GM19240 (cell line): ENCODE measurements around the gene ENOX1.

ENCODE experiments used
- DNase-seq: peaks from one replicate; pipeline ENCODE4 v3.0.0; 2011; ENCODE audit warnings: low spot score; ENCODE audit not compliant: insufficient read length

Gene ENOX1

GRCh38 chr13:43291287-43292060 lies 495.3 kb downstream of the ENOX1 start:
- DNase-seq = no peak

DNA sequence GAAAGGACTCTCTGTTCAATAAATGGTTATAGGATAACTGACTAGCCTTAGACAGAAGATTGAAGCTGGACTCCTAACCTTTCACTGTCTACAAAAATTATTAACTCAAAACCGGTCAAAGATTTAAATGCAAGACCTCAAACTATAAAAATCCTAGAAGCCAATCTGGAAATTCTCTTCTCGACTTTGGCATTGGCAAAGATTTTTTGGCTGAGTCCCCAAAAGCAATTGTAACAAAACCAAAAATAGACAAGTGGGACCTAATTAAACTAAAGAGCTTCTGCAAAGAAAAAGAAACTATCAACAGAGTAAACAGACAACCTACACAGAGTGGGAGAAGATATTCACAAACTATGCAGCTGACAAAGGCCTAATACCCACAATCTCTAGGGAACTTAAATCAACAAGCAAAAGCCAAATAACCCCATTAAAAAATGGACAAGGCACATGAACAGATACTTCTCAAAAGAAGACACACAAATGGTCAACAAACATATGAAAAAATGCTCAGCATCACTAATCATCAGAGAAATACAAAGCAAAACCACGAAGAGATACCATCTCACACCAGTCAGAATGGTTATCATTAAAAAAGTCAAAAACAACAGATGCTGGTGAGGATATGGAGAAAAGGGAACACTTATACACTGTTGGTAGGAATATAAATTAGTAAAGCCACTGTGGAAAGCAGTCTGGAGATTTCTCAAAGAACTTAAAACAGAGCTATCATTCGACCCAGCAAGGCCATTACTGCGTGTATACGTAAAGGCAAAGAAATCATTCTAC lies 497.1 kb downstream of the ENOX1 start:
- DNase-seq = no peak

- no peak for DNase-seq
Observed at GRCh38 chr13:43286751-43287150, 500.0 kb downstream of the ENOX1 start.

DNA sequence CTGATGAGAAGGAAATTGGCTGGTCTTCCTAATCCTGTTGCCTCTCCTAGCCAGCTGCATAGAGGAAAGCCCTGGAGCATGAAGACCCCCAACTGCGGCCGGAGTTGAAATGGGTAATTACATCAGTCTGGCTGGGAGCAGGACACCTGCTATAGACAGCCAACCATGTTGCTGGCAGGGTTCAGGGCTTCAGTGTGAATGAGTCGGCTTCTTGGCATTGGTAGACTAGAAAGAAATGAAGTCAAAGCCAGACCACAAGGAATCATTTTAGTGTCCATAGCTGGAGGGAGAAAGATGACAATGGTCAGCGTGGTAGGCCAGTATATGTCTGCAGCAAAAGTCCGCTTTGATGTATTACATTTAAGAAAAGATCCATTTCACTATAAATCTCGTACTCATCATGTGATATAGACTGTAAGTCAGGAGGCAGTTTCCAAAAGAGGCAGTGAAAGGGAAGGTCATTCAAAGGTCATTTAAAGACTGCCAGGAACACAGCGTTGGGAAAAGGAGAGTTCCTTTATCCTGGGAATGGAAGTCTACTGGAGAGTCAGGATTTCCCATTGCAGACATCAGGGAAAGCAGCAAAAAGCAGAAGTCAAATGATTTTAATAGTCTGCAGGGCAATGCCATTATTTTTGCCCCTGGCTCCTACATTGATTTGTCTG lies 500.7 kb downstream of the ENOX1 start:
- no peak for DNase-seq

DNA sequence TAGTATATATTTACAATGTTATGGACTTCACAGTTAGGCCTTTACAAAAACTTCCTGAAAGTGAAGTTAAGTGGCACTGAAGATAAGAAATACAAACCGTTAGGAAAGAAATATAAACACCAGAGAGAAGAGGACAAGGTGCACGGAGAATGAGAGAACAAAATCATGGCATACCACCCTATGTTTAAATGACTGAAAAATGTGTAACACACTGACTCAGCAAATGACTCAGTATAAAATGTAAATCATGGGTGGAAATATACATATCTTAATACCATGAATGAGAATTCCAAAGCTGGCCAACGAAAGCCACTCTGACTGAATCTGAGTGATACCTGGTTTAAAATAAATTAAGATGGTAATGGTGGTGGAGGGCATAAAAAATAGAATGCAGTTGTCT lies 502.6 kb downstream of the ENOX1 start:
- no peak for DNase-seq

- no peak for DNase-seq
Observed at GRCh38 chr13:43279696-43280095, 507.1 kb downstream of the ENOX1 start.

- no peak for DNase-seq
Observed at GRCh38 chr13:43278127-43278526, 508.6 kb downstream of the ENOX1 start.

- no peak for DNase-seq
Observed at GRCh38 chr13:43277142-43277541, 509.6 kb downstream of the ENOX1 start.

GRCh38 chr13:43274881-43275280 lies 511.9 kb downstream of the ENOX1 start:
- no peak for DNase-seq

DNA sequence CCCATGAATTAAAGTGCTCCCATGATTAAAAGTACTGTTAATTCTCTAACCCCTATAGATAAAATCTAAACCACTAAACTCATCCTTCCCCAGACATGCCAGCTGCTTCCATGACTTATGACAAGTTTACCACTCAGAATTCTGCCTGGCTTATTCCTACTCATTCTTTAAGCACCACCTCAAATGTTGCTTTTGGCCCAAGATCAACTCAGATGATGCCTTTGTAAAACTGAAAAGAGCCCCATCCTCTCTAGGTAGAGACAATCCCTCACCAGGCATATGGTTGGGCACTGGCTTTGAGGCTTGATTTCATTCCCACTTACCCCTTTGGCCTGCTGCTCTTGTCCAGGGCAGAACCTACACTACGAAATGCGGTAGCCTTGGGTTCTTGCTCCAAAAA lies 513.4 kb downstream of the ENOX1 start:
- no peak for DNase-seq

- DNase-seq = no peak
Observed at GRCh38 chr13:43272851-43273250, 513.9 kb downstream of the ENOX1 start.

DNA sequence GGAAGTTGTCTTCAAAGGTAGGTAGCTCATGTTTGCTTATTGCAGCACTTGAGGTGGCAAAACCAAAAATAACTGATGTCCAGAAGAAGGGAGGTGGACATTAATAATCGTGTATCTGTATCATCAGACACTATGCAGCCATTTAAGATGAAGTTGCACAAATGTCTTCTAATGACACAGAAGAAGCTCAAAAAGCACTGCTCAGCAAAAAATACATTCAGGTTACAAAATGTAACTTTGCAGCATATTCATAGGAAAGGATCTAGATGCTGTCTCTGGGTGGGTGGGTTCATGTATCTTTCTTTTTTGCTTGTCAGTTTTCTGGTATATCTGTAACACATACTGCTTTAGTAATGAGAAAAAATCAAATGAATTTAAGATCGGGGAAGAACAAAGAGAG lies 515.6 kb downstream of the ENOX1 start:
- no peak for DNase-seq

- no peak for DNase-seq
Observed at GRCh38 chr13:43270130-43270830, 516.5 kb downstream of the ENOX1 start.

GRCh38 chr13:43269037-43269481 lies 517.7 kb downstream of the ENOX1 start:
- DNase-seq = no peak

DNA sequence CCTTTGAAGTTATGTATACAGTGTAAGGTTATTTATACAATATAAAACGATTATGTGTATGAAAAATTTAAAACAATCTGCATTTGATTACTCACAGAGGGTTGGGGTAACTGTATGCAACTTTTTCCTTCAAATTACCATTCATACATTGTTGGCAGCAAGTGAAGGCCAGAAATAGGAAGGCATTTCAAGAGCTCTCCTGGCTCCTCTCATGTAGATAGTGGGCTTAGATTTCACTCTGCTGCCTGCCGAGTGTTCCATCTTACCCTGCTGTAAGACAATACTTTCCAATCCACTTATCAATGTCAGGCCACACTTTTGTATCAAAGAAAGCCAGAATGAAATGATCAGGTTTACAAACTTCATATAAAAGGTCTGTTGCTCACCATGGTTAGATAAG lies 518.1 kb downstream of the ENOX1 start:
- DNase-seq = no peak

DNA sequence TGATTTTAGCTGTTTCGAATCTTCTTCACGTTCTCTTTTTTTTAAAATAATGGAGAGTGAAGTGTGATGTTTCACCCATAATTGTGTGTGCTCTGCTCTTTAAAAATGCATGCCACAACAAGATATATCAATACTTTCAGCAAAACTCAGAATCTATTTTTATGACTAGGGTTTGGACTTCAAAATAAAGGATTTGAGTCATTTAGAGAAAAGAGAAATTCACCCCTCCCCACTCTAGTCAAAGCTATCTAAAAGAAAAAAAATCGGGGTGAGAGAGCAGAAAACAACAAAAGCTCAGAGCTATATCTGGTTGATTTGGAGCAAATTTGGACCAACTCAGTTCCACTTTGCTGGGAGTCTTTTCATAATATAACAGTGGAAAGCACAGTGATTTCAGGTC lies 518.9 kb downstream of the ENOX1 start:
- DNase-seq = no peak

DNA sequence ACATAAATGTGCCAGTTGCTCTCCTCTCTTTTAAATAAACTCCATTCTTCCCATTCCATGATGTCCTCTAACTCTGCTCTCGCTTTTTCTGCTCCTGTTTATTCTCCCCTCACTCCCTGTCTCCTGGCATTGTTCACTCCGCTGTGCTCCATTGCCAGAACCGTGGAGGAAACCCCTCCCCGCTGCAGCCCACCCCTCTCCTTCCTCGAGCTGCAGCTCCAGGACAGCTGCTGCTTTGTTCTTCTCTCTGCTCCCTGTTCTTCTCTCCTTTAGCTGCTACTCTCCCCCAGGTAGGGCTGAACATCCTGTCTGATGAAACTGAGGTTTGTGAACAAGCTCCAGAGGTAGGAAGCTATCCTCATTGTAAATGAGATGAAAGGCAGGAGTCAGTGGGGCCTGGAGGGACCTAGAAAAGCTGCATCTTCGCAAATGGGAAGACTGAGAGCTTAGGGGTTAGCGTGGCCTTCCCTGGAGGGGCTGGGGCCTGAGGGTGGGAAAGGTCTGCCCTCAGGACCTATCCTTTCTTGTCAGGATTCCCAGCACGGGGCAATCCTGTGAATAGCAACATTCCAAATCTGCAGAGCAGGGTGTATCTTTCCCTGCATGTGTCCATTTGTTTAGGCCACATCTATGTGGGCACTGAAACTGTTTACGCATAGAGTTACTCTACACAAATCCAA lies 519.7 kb downstream of the ENOX1 start:
- no peak for DNase-seq

DNA sequence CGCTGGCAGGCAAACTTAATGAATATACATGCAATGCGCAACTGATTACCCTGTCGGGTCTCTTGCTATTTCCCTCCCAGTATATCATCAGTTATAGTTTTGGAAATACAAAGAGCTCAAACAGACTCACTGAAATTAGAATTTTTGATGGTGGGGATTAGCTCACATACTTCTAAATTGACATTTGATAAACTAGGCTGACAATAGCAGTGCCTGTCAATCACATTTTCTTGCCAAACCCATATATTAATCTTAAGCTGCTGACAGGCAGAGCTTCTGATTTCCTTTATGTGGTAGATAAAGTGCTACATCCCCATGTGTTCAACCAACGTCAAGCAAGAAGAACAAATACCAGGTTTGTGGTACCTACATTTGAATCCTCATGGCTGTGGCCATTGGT lies 521.7 kb downstream of the ENOX1 start:
- DNase-seq = no peak

- DNase-seq = no peak
Observed at GRCh38 chr13:43264458-43264857, 522.3 kb downstream of the ENOX1 start.

DNA sequence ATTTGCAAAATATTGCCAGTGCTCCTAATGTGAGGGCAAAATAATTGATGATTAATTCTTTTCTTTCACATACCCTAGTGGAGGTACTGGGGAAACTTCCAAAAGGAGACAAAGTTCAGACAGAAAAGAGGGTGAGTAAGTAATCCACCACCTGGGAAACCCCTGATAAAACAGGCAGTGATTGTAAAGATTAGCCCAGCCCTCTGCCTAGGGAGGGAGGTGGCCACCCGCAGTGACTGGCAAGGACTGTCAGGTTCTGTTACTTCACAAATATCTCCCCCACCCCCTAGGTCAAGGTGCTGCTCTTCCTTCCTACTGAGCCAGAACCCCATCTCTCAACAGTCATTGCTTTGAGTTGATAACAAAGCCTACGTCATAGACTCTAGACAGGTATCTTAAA lies 523.7 kb downstream of the ENOX1 start:
- DNase-seq = no peak

- no peak for DNase-seq
Observed at GRCh38 chr13:43260999-43261398, 525.8 kb downstream of the ENOX1 start.
